GM13976 (cell line): ENCODE measurements around the gene UBE2E1.
"Not testable (repeated sequence)": the region's sequence is repeated elsewhere in the genome, so short reads cannot be mapped to it uniquely, and the experiment has no call there.

Source experiments
- DNase-seq: peaks from one replicate; pipeline ENCODE4 v3.0.0; 2012; ENCODE audit warnings: low spot score
- in situ Hi-C: fragments of 300-500 bp; cut with MboI; formaldehyde crosslinking; loops from one replicate; pipeline ENCODE4 v1.12.0; 2022; ENCODE audit warnings: low sequenced_read_pairs, mixed read lengths, inconsistent platforms; ENCODE audit not compliant: unreplicated experiment
- TF ChIP-seq, protein P1 (sequence below): IDR thresholded peaks from 2 replicates; pipeline ENCODE4 v1.5.1; 2012; ENCODE audit warnings: borderline replicate concordance, mild to moderate bottlenecking; ENCODE audit not compliant: insufficient read depth; ENCODE audit errors: extremely low read depth, missing control alignments, control extremely low read depth

The UBE2E1 gene

DNA sequence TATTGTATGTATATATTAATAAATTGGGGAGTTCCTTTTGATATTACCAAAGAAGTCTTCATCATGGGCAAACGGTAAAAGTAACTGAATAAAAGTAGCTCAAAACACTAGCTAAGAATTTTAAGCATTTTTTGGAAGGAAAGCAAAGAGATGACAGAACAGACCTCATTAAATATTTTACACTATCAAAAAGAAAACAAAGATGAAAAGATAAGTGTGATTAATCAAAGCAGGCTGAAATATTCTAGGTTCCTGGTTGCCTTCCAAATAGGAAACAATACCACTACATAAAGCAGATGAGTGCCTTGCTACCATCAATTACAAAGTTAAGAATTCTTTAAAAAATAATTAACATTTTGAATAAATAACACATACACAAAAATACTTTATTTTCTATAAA is 107.4 kb downstream of the UBE2E1 start:
- TF ChIP-seq, protein P1, sequence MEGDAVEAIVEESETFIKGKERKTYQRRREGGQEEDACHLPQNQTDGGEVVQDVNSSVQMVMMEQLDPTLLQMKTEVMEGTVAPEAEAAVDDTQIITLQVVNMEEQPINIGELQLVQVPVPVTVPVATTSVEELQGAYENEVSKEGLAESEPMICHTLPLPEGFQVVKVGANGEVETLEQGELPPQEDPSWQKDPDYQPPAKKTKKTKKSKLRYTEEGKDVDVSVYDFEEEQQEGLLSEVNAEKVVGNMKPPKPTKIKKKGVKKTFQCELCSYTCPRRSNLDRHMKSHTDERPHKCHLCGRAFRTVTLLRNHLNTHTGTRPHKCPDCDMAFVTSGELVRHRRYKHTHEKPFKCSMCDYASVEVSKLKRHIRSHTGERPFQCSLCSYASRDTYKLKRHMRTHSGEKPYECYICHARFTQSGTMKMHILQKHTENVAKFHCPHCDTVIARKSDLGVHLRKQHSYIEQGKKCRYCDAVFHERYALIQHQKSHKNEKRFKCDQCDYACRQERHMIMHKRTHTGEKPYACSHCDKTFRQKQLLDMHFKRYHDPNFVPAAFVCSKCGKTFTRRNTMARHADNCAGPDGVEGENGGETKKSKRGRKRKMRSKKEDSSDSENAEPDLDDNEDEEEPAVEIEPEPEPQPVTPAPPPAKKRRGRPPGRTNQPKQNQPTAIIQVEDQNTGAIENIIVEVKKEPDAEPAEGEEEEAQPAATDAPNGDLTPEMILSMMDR = no peak
- no peak for DNase-seq
- in situ Hi-C loops = no loop called here

DNA sequence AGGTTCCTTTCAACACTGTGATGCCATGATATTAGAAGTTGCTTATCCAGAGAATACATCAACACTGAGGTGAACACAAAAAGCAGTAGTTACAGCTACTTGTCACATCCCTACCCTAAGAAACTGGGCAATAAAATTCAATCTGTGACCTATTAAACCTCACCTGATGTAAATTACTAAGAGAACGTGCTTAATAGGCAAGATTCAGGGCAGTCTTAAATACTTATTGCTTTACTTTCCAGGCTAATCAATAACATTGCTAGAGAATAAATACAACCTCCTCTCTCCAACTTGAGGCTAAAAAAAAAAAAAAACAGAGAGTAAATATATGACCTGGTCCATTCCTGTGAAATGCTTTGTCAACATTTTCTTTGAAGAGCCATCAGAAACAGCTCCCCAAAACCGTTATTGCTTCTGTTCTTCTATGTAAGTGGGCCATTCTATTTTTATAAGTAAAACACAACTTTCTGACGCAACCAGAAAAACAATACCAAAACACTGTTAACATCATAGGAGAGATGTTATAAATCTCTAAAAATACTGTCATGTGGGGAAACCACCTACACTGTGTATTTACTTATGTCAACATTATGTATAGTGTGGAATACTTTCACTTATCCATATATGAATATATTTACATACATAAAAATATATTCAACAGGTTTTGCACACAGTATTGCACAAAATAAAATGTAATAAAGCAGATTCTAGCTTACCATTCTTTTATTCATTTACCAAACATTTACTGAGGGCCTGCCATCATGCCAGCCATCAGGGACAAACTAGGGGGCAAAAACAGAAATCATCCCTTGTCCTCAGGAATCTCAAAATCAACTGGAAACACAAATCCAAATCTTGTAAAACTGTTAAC is 108.4 kb downstream of the UBE2E1 start:
- TF ChIP-seq, protein P1 = no peak
- peak; percentile 41 for DNase-seq
- in situ Hi-C loops = no loop called here

DNA sequence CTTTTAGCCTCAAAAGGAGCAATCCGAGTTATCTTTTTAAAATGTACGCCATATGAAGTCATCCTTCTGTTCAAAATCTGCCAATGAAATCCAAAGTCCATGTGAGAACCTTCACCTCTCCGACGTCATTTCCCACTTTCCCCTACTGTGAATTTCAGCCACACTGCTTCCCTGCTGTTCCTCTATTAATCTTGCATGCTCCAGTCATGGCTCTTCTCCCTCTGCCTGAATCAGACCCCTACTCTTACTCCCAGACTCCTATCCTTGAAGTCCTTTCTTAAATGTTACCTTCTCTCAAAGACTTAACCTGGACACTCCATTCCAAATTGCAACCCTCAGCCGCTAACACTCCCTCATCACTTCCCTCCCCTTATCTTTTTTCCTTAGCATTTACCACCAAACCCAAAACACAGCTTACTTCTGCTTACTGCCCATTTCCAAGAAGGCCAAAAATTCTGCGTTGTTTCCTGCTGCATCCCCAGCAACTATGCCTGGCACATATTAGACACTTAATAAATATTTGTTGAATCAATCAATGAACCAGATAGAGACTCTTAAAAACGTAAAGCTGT is 109.9 kb downstream of the UBE2E1 start:
- in situ Hi-C loops = no loop called here
- TF ChIP-seq, protein P1 = no peak
- no peak for DNase-seq

DNA sequence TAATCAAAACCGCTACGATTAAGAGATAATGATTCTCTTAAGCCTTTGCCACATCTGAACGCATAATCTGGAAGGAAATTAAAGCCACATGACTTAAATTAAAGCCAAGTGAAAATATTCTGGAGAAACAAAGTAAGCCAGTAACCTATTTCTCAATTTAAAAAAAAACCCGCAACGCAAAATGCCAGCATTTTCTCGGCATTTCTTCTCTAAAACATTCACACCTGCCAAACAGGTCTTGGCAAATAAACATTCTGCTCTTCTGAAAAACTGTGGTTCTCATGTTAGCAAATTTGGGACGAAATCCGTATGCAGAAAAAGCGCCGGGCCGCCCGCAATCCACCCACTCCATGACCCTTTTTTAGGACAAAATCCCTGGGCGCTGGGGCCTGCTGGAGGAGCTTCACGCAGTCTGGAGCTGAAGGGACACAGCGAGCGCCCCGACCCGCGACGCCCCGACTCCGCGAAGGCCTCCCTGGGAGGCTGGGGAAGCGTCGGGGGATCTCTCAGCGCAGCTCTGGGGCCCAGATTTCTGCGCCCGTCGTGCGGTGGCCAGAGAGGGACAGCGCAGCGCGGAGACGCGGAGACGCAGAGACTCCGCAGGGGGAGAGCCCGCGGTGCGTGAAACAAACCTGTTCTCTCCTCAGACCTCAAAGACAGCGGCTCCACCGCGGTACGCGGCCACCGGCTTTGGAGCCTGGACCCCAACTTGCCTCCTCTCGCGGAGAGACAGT is 110.6 kb downstream of the UBE2E1 start:
- DNase-seq = no peak
- in situ Hi-C loops = no loop called here
- TF ChIP-seq, protein P1 = no peak

DNA sequence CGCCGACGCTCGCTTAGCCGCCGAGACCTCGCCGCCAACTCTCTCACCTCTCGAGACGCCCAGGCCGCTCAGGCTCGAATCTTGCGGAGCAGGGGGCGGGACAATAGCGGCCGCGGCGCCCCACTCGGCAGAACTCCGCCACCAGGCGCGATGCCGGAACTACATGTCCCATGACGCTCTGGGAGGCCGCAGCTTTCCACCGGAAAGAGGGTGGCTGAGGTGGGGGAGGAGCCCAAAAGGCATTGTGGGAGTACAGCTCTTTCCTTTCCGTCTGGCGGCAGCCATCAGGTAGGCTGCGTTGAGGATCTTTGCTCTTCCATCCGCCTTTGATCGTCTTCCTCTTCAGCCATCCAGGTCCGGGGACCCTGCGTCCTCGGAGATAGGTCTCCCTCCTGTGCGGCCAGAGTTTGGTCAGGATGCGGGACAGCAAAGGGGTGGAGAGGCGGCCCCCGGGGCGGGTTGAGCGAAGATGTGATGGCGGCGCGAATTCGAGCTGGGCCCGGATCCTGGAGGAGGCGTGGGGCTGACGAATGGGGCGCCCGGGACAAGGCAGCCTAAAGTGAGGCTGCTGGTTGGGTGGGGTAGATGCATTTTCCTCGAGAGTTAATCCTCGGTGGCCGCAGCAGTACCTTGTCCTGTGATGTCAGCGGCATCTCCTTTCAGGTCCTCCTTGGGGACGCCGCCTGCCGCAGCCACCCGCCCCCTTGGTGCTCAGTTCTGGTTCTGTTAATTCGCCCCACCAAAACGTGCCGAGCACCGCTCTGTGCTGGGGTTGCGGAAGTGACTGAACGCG is 111.3 kb downstream of the UBE2E1 start, which contains the start of the genes NKIRAS1 and RPL15:
TSS of gene NKIRAS1 (minus strand) at position 105 of the 793 bp plus-strand sequence. CDS start 6,086 bp downstream, outside the sequence.
TSS of gene RPL15 (plus strand) at position 247 of the 793 bp plus-strand sequence. CDS start 728 bp downstream, outside the sequence.
- peak; percentile 97 for DNase-seq
- in situ Hi-C loops = no loop called here
- TF ChIP-seq, protein P1 = peak; percentile 13

DNA sequence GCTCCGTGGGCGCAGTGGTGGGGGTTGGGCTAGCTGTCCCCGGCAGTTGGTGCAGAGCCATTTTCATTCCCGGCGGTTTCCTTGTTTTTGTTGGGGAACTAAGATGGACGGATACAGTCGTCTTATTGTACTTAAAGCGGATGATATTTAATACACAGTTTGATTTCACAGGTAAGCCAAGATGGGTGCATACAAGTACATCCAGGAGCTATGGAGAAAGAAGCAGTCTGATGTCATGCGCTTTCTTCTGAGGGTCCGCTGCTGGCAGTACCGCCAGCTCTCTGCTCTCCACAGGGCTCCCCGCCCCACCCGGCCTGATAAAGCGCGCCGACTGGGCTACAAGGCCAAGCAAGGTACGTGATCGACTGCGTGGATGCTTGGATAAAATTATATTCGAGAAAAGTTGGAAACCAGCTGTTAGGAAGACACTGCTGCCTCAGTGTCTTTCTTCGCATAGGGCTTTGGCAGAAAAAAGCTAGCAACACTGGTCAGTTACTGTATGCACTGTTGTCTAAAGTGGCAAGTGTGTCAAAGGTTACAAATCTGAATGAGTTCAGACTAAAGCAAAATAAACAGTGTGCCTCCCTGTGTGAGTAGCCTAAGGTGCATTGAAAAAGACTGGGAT is 112.0 kb downstream of the UBE2E1 start:
- in situ Hi-C loops, DNase-seq: not testable (repeated sequence)

DNA sequence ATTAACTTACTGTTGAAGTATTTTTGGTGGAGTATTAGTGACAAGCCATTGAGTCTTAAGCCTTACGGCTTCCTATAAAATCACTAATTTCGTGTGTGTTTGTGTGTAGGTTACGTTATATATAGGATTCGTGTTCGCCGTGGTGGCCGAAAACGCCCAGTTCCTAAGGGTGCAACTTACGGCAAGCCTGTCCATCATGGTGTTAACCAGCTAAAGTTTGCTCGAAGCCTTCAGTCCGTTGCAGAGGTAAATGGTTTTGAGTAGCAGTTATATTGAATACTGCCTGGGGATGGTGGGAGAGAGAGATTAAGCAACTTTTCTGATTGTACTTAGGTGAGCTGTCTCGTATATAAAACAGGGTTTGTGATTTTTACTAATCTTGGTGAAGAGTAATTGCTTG is 112.6 kb downstream of the UBE2E1 start:
- not testable (repeated sequence) for DNase-seq

More for the DNA sequence above, 112.6 kb downstream of the UBE2E1 start:
- in situ Hi-C loops = not testable (repeated sequence)
